Eye (tissue), 1 donor: ENCODE results near the gene IL1RN.
A peak's percentile ranks its signal among the peaks of the same experiment; 100 is the strongest.

Experiments
- DNase-seq: peaks from one replicate; pipeline ENCODE4 v3.0.0-alpha.2; 2015

IL1RN gene

GRCh38 chr2:113157118-113157896, 29.9 kb downstream of the IL1RN start:
- DNase-seq, result peak; percentile 66

GRCh38 chr2:113157897-113158753, 30.7 kb downstream of the IL1RN start:
- DNase-seq, result no peak

GRCh38 chr2:113158884-113159553, 31.6 kb downstream of the IL1RN start:
- no peak for DNase-seq

- DNase-seq, result no peak
Observed at GRCh38 chr2:113160248-113160647, 32.9 kb downstream of the IL1RN start.

DNA sequence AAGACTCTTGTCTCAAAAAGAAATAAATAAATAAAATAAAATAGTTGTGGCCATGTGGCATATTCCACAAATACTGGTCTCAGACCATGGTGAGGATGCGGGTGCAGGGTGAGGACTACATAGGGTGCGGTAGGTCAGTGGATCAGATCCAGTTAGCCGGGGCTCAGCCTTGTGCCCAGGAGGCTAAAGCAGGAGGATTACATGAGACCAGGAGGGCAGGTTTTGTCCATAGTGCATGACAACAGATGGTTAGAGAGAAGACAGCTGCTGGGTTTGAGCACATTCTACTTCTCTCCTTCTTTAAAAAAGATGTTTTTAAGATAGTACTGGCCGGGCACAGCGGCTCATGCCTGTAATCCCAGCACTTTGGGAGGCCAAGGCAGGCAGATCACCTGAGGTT, 33.6 kb downstream of the IL1RN start:
- no peak for DNase-seq

GRCh38 chr2:113162173-113162572, 34.8 kb downstream of the IL1RN start:
- no peak for DNase-seq

DNA sequence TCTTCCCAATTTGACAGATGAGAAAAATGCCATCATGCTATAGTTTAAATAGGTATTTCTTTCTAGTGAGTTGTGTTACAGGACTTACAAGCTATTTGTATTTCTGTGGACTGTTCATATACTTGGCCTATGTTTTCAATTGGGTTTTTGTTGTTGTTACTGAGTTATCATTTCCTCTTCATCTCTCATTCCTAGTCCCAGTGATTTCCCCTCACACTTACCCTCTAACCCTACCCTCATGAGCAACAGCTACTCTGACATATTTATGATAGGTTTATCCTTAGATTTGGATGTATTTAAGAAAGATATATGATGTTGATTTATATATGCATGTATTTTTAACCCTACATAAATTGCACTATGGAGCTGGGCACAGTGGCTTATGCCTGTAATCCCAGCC, 35.5 kb downstream of the IL1RN start:
- no peak for DNase-seq

GRCh38 chr2:113164215-113164929, 37.0 kb downstream of the IL1RN start:
- DNase-seq, result no peak

DNA sequence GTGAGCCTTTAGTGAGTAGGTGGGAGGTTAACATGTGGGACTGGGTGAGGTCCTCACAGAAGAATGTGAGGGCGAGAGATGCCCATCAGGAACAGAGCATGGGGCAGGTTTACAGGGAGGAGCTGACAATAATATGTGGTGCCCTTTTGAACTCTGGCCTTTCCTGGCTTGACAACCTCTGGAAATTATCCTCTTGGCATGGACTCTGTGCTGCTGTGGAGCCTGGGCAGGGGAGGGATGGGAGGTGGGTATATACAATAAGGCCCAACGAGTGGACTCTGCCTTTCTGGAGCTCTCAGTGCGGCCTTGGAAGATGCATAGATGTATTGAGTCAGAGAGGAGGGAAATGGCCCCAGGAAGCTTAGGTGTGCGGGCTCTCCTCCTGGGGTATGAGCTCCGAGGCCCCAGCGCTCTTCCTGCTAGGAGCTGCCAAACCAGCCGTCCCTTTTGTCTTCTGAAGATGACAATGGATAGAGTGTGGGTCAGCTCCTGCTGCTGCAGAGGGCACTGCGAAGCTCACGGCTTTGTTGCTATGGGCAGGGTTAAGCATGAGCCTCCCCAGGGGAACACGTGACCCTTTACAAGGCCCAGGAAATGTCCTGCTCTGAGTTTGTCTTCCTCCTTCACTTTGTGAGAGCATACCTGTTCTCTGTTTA, 37.7 kb downstream of the IL1RN start:
- DNase-seq, result peak; percentile 81

DNA sequence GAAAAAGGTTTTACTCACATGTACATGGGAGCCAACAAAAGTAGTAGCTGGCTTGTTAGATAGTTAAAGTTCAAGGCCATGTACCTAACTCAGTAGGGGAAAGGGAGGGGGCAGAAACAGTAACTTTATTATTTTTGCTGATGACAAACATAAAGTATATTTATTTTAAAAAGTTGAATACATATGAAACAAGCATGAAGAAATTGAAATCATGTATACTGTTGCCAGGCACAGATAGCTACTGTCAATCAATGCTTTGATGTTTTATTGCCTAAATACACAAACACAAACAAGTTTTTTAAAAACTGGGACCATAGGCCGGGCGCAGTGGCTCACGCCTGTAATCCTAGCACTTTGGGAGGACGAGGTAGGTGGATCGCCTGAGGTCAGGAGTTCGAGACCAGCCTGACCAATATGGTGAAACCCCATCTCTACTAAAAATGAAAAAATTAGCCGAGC, 38.8 kb downstream of the IL1RN start:
- DNase-seq, result no peak

- no peak for DNase-seq
Observed at GRCh38 chr2:113167115-113167932, 39.9 kb downstream of the IL1RN start.

- DNase-seq, result no peak
Observed at GRCh38 chr2:113167962-113168340, 40.6 kb downstream of the IL1RN start.

DNA sequence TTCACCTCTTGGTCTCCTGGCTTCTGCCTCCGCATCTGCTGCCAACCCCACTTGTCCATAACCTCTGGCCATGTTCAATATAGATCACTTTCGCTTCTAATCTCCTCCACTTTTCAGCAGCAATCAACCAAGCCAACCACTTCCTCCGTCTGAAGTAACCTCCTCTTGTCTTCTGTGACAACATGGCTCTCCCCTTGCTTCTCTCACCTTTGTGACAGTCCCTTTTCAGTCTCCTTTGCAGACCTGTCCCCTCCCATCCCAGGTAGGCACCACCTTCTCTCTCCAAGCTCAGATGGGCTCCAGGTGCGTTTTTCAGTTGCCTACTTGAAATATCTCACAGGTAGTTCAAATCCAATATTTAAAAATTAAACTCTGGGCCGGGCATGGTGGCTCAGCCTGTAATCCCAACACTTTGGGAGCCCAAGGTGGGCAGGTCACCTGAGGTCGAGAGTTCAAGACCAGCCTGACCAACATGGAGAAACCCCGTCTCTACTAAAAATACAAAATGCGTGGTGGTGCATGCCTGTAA, 41.7 kb downstream of the IL1RN start:
- no peak for DNase-seq

GRCh38 chr2:113169586-113169985, 42.2 kb downstream of the IL1RN start:
- DNase-seq, result no peak

GRCh38 chr2:113171334-113172075, 44.1 kb downstream of the IL1RN start:
- no peak for DNase-seq

- DNase-seq, result no peak
Observed at GRCh38 chr2:113172721-113173541, 45.5 kb downstream of the IL1RN start.

GRCh38 chr2:113173542-113174375, 46.4 kb downstream of the IL1RN start, which contains the start of gene PSD4:
TSS of gene PSD4 (plus strand) at chr2:113173971. CDS start at chr2:113182457, 8,486 bp downstream.
- DNase-seq, result no peak

DNA sequence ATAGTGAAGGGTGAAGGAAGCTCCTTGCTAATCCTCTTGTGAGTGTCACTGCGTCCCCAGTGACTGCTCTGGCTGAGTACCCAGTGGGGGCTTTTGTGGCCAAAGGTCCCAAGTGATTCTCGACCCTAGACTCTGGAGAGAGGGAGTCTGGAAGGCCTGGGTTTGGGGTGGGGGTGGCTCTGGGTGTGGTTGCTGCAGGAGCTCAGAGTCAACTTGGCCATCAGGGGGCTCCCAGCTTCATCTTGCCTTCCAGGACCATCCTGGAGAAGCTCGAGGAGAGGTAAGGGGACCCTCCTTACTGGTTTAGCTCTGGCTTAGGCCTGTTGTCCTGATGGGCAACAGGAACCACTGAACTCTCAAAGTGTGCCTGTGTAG, 47.0 kb downstream of the IL1RN start:
- DNase-seq, result no peak
